Glomerular visceral epithelial cell (primary cell): ENCODE measurements around the gene SMARCA4.
A peak's percentile ranks its signal among the peaks of the same experiment; 100 is the strongest.
"Not testable (repeated sequence)": the region's sequence is repeated elsewhere in the genome, so short reads cannot be mapped to it uniquely, and the experiment has no call there.

ENCODE experiments used
- DNase-seq: peaks from one replicate; pipeline ENCODE4 v3.0.0-alpha.2; 2016; ENCODE audit errors: extremely low spot score

Gene SMARCA4

GRCh38 chr19:11097367-11097766 is 136.5 kb downstream of the SMARCA4 start:
- DNase-seq, result not testable (repeated sequence)

- no peak for DNase-seq
These were observed 137.5 kb downstream of the SMARCA4 start for GRCh38 chr19:11098327-11098726.

GRCh38 chr19:11098861-11099260 is 138.0 kb downstream of the SMARCA4 start:
- DNase-seq, result no peak

- no peak for DNase-seq
These were observed 139.2 kb downstream of the SMARCA4 start for GRCh38 chr19:11100049-11100448.

DNA sequence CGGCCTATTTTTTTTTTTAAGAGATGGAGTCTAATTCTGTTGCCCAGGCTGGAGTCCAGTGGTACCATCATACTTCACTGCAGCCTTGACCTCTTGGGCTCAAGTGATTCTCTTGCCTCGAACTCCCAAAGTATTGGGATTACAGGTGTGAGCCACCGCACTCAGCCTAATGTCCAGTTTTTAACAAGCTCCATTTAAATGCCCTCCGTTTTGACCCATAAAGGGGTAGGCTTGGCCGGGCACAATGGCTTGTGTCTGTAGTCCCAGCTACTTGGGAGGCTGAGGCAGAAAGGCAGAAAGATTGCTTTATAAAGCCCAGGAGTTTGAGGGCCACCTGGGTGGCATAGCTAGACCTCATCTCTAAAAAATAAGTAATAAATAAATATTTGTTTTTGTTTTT is 140.2 kb downstream of the SMARCA4 start:
- DNase-seq, result no peak

DNA sequence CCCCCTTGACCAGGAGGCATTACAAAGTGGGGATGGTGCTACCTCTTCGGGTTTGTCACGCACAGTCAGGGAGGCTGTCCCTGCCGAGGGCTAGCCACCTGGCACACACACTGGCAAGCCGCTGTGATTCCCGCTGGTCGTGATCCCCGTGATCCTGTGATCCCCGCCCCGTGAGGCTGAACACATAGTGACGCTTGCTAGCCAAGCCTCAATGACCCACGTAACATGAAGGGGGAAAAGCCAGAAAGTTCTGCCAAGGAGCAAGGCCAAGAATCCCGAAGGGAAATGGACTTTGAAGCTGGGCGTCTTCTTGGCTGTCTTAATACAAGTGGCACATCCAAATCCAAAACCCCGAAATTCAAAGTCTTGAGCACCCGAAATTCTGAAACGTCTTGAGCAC is 142.1 kb downstream of the SMARCA4 start:
- DNase-seq, result no peak

- DNase-seq, result not testable (repeated sequence)
These were observed 142.8 kb downstream of the SMARCA4 start for GRCh38 chr19:11103667-11104066.

DNA sequence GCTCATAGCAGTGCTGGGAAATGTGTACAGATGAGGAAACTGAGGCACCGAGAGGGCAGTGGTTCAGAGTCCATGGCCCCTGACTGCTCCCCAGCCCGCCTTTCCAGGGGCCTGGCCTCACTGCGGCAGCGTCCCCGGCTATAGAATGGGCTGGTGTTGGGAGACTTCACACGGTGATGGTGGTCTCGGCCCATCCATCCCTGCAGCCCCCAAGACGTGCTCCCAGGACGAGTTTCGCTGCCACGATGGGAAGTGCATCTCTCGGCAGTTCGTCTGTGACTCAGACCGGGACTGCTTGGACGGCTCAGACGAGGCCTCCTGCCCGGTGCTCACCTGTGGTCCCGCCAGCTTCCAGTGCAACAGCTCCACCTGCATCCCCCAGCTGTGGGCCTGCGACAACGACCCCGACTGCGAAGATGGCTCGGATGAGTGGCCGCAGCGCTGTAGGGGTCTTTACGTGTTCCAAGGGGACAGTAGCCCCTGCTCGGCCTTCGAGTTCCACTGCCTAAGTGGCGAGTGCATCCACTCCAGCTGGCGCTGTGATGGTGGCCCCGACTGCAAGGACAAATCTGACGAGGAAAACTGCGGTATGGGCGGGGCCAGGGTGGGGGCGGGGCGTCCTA is 144.3 kb downstream of the SMARCA4 start:
- DNase-seq, result no peak

- DNase-seq, result no peak
These were observed 145.6 kb downstream of the SMARCA4 start for GRCh38 chr19:11106477-11106876.

GRCh38 chr19:11108746-11109145 is 147.9 kb downstream of the SMARCA4 start:
- no peak for DNase-seq

DNA sequence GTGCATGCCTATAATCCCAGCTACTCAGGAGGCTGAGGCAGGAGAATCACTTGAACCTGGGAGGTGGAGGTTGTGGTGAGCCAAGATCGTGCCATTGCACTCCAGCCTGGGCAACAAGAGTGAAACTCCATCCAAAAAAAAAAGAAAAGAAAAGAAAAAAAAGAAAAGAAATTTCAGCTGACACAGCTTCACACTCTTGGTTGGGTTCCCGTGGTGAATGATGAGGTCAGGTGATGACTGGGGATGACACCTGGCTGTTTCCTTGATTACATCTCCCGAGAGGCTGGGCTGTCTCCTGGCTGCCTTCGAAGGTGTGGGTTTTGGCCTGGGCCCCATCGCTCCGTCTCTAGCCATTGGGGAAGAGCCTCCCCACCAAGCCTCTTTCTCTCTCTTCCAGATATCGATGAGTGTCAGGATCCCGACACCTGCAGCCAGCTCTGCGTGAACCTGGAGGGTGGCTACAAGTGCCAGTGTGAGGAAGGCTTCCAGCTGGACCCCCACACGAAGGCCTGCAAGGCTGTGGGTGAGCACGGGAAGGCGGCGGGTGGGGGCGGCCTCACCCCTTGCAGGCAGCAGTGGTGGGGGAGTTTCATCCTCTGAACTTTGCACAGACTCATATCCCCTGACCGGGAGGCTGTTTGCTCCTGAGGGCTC is 150.4 kb downstream of the SMARCA4 start:
- DNase-seq, result no peak

DNA sequence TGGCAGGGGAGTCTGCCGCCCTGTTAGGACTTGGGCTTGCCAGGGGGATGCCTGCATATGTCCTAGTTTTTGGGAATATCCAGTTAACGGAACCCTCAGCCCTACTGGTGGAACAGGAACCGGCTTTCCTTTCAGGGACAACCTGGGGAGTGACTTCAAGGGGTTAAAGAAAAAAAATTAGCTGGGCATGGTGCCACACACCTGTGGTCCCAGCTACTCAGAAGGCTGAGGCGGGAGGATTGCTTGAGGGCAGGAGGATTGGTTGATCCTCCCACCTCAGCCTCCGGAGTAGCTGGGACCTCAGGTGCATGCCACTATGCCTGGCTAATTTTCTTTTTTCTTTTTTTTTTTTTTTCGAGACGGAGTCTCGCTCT is 150.9 kb downstream of the SMARCA4 start:
- DNase-seq, result peak; percentile 25
